Activated CD8-positive, alpha-beta memory T cell treated with anti-CD3 and anti-CD28 coated beads, Interleukin-2, amount 50 U/mL, for 24 hours (primary cell): ENCODE data around the gene RNASE8.

Experiments used
- DNase-seq: peaks from one replicate; pipeline ENCODE4 v3.0.0-alpha.2; 2020; ENCODE audit errors: extremely low read depth

Gene RNASE8

GRCh38 chr14:21053184-21054122 is 4.2 kb upstream of the RNASE8 start:
- no peak for DNase-seq

GRCh38 chr14:21054123-21054767 is 3.4 kb upstream of the RNASE8 start:
- no peak for DNase-seq

GRCh38 chr14:21054768-21055145 is 2.9 kb upstream of the RNASE8 start:
- DNase-seq, result no peak

GRCh38 chr14:21055432-21056117 is 2.0 kb upstream of the RNASE8 start:
- no peak for DNase-seq

- no peak for DNase-seq
These were observed 980 bp upstream of the RNASE8 start for GRCh38 chr14:21056520-21057163.

- no peak for DNase-seq
These were observed 1.3 kb downstream of the RNASE8 start for GRCh38 chr14:21058903-21059302.

- no peak for DNase-seq
These were observed 2.4 kb downstream of the RNASE8 start for GRCh38 chr14:21059842-21060613.

- DNase-seq, result no peak
These were observed 3.2 kb downstream of the RNASE8 start for GRCh38 chr14:21060614-21061346.

- DNase-seq, result no peak
These were observed 3.7 kb downstream of the RNASE8 start for GRCh38 chr14:21061347-21061668.

GRCh38 chr14:21063479-21063878 is 5.9 kb downstream of the RNASE8 start:
- DNase-seq, result no peak

- DNase-seq, result no peak
These were observed 9.4 kb downstream of the RNASE8 start for GRCh38 chr14:21066882-21067502.

GRCh38 chr14:21068521-21069387 is 11.1 kb downstream of the RNASE8 start:
- no peak for DNase-seq

- DNase-seq, result no peak
These were observed 11.9 kb downstream of the RNASE8 start for GRCh38 chr14:21069388-21070082.

GRCh38 chr14:21070083-21070609 is 12.5 kb downstream of the RNASE8 start, which contains the start of gene ARHGEF40:
TSS of gene ARHGEF40 (plus strand) at chr14:21070304. CDS start at chr14:21070397, 93 bp downstream.
- no peak for DNase-seq

- DNase-seq, result no peak
These were observed 13.1 kb downstream of the RNASE8 start for GRCh38 chr14:21070610-21071224.

GRCh38 chr14:21071225-21072030 is 13.8 kb downstream of the RNASE8 start:
- DNase-seq, result no peak

GRCh38 chr14:21072031-21072473 is 14.4 kb downstream of the RNASE8 start:
- DNase-seq, result no peak
